ENCODE data around the gene CARD10.
A peak's percentile ranks its signal among the peaks of the same experiment; 100 is the strongest.
"Not testable (repeated sequence)": the region's sequence is repeated elsewhere in the genome, so short reads cannot be mapped to it uniquely, and the experiment has no call there.

The CARD10 gene

GRCh38 chr22:37545703-37546436 lies 26.7 kb upstream of the CARD10 start:
- Mint-ChIP-seq H3K4me3 (no peak overlapping the region), H3K4me1 (ENCODE audit: low read depth) (peaks cover 11% of the 10 kb centered on the region), H3K27me3 (peaks cover 3% of the 10 kb centered on the region), H3K9me3 (ENCODE audit: low read depth) (no peaks in the 10 kb centered on the region), H3K36me3 (no peaks in the 10 kb centered on the region), H3K27ac (no peak overlapping the region)

- Mint-ChIP-seq H3K27ac (no peak overlapping the region), H3K4me3 (no peak overlapping the region), H3K36me3 (no peaks in the 10 kb centered on the region), H3K9me3 (ENCODE audit: low read depth) (no peaks in the 10 kb centered on the region), H3K4me1 (ENCODE audit: low read depth) (peaks cover 13% of the 10 kb centered on the region), H3K27me3 (peaks cover 6% of the 10 kb centered on the region)
Measured at GRCh38 chr22:37544955-37545702, 25.9 kb upstream of the CARD10 start.

GRCh38 chr22:37542959-37543358 lies 23.7 kb upstream of the CARD10 start:
- Mint-ChIP-seq H3K27ac (no peak overlapping the region), H3K4me1 (ENCODE audit: low read depth) (peaks cover 22% of the 10 kb centered on the region), H3K4me3 (no peak overlapping the region), H3K27me3 (peaks cover 10% of the 10 kb centered on the region), H3K36me3 (no peaks in the 10 kb centered on the region), H3K9me3 (ENCODE audit: low read depth) (no peaks in the 10 kb centered on the region)

GRCh38 chr22:37542416-37542815 lies 23.2 kb upstream of the CARD10 start:
- peaks cover 22% of the 10 kb centered on the region for H3K4me1 Mint-ChIP-seq (ENCODE audit: low read depth)
- not testable (repeated sequence) for H3K36me3 Mint-ChIP-seq; H3K27ac Mint-ChIP-seq; H3K4me3 Mint-ChIP-seq; H3K9me3 Mint-ChIP-seq (ENCODE audit: low read depth)
- peaks cover 10% of the 10 kb centered on the region for H3K27me3 Mint-ChIP-seq

- not testable (repeated sequence) for H3K27ac Mint-ChIP-seq; H3K9me3 Mint-ChIP-seq (ENCODE audit: low read depth); H3K4me3 Mint-ChIP-seq; H3K36me3 Mint-ChIP-seq
- peaks cover 10% of the 10 kb centered on the region for H3K27me3 Mint-ChIP-seq
- H3K4me1 Mint-ChIP-seq (ENCODE audit: low read depth): peaks cover 17% of the 10 kb centered on the region
Measured at GRCh38 chr22:37539790-37540189, 20.6 kb upstream of the CARD10 start.

GRCh38 chr22:37538590-37539357 lies 19.6 kb upstream of the CARD10 start:
- H3K4me3 Mint-ChIP-seq: peak overlapping the region; percentile 64
- H3K27me3 Mint-ChIP-seq: peaks cover 10% of the 10 kb centered on the region
- H3K4me1 Mint-ChIP-seq (ENCODE audit: low read depth): peaks cover 24% of the 10 kb centered on the region
- no peak overlapping the region for H3K27ac Mint-ChIP-seq
- H3K36me3 Mint-ChIP-seq: no peaks in the 10 kb centered on the region
- H3K9me3 Mint-ChIP-seq (ENCODE audit: low read depth): no peaks in the 10 kb centered on the region

GRCh38 chr22:37535159-37535558 lies 15.9 kb upstream of the CARD10 start:
- H3K27ac Mint-ChIP-seq: no peak overlapping the region
- no peaks in the 10 kb centered on the region for H3K36me3 Mint-ChIP-seq
- H3K9me3 Mint-ChIP-seq (ENCODE audit: low read depth): no peaks in the 10 kb centered on the region
- peaks cover 6% of the 10 kb centered on the region for H3K27me3 Mint-ChIP-seq
- H3K4me3 Mint-ChIP-seq: no peak overlapping the region
- peaks cover 21% of the 10 kb centered on the region for H3K4me1 Mint-ChIP-seq (ENCODE audit: low read depth)

GRCh38 chr22:37534445-37534844 lies 15.2 kb upstream of the CARD10 start:
- Mint-ChIP-seq H3K27ac (no peak overlapping the region), H3K36me3 (no peaks in the 10 kb centered on the region), H3K27me3 (peaks cover 6% of the 10 kb centered on the region), H3K4me3 (no peak overlapping the region), H3K9me3 (ENCODE audit: low read depth) (no peaks in the 10 kb centered on the region), H3K4me1 (ENCODE audit: low read depth) (peaks cover 28% of the 10 kb centered on the region)

GRCh38 chr22:37533995-37534394 lies 14.8 kb upstream of the CARD10 start:
- peaks cover 5% of the 10 kb centered on the region for H3K27me3 Mint-ChIP-seq
- no peaks in the 10 kb centered on the region for H3K9me3 Mint-ChIP-seq (ENCODE audit: low read depth)
- no peak overlapping the region for H3K27ac Mint-ChIP-seq
- no peaks in the 10 kb centered on the region for H3K36me3 Mint-ChIP-seq
- H3K4me1 Mint-ChIP-seq (ENCODE audit: low read depth): peaks cover 26% of the 10 kb centered on the region
- no peak overlapping the region for H3K4me3 Mint-ChIP-seq

GRCh38 chr22:37529652-37530345 lies 10.6 kb upstream of the CARD10 start:
- Mint-ChIP-seq H3K36me3 (no peaks in the 10 kb centered on the region), H3K27me3 (peaks cover 2% of the 10 kb centered on the region), H3K9me3 (ENCODE audit: low read depth) (no peaks in the 10 kb centered on the region), H3K4me1 (ENCODE audit: low read depth) (peaks cover 19% of the 10 kb centered on the region), H3K27ac (no peak overlapping the region), H3K4me3 (no peak overlapping the region)

- not testable (repeated sequence) for H3K27ac Mint-ChIP-seq; H3K27me3 Mint-ChIP-seq; H3K36me3 Mint-ChIP-seq; H3K4me3 Mint-ChIP-seq; H3K9me3 Mint-ChIP-seq (ENCODE audit: low read depth); H3K4me1 Mint-ChIP-seq (ENCODE audit: low read depth)
Measured at GRCh38 chr22:37527952-37528351, 8.7 kb upstream of the CARD10 start.

GRCh38 chr22:37527081-37527752 lies 8.0 kb upstream of the CARD10 start:
- H3K4me3 Mint-ChIP-seq; H3K27me3 Mint-ChIP-seq; H3K36me3 Mint-ChIP-seq; H3K27ac Mint-ChIP-seq; H3K4me1 Mint-ChIP-seq (ENCODE audit: low read depth); H3K9me3 Mint-ChIP-seq (ENCODE audit: low read depth): not testable (repeated sequence)

- no peak overlapping the region for H3K4me3 Mint-ChIP-seq
- H3K36me3 Mint-ChIP-seq: no peaks in the 10 kb centered on the region
- peaks cover 8% of the 10 kb centered on the region for H3K4me1 Mint-ChIP-seq (ENCODE audit: low read depth)
- no peak overlapping the region for H3K27ac Mint-ChIP-seq
- no peaks in the 10 kb centered on the region for H3K9me3 Mint-ChIP-seq (ENCODE audit: low read depth)
- peaks cover 10% of the 10 kb centered on the region for H3K27me3 Mint-ChIP-seq
Measured at GRCh38 chr22:37526376-37526775, 7.2 kb upstream of the CARD10 start.

- peaks cover 15% of the 10 kb centered on the region for H3K27me3 Mint-ChIP-seq
Measured at GRCh38 chr22:37525746-37526350, 6.6 kb upstream of the CARD10 start.

More at GRCh38 chr22:37525746-37526350, 6.6 kb upstream of the CARD10 start:
- Mint-ChIP-seq H3K36me3 (no peaks in the 10 kb centered on the region), H3K4me3 (no peak overlapping the region), H3K27ac (no peak overlapping the region), H3K4me1 (ENCODE audit: low read depth) (peaks cover 8% of the 10 kb centered on the region), H3K9me3 (ENCODE audit: low read depth) (no peaks in the 10 kb centered on the region)

All from activated naive CD8-positive, alpha-beta T cell (primary cell).